Panc1 (cell line): ENCODE data around the gene RNF208. TPM values are rescaled to one million over a fixed set of nuclear protein-coding genes. Genes with fewer than 3 reads are reported as not detected.

Source experiments
- ATAC-seq: fragments of 200-7000 bp; cut with Tn5 transposase; 2 replicates; pipeline ENCODE4 v1.9.1; 2020; ENCODE audit warnings: mild to moderate bottlenecking, moderate library complexity
- BruUV-seq: library from RNA; stranded (reverse); fragments of 400-500 nt; replicated peaks from 2 replicates; lab custom pipeline; 2021; lab: Mats Ljungman, UMichigan
- CTCF ChIA-PET: fragments of 300-600 bp; sonication (Branson Sonifier 250); formaldehyde crosslinking; loops from one replicate; lab custom pipeline; 2022; ENCODE audit warnings: antibody characterized with exemption; lab: Charles Lee
- POLR2A ChIA-PET: fragments of 300-600 bp; sonication (Branson Sonifier 250); formaldehyde crosslinking; loops from one replicate; lab custom pipeline; 2022; ENCODE audit warnings: antibody characterized with exemption; lab: Charles Lee
- DNase-seq: peaks from one replicate; pipeline ENCODE4 v3.0.0-alpha.2; 2010; ENCODE audit warnings: low read depth, low spot score
- H3K27ac ChIP-seq: 2 replicates; pipeline ENCODE4 v1.5.1; 2011; ENCODE audit warnings: mild to moderate bottlenecking, low read length, inconsistent platforms
- H3K27me3 ChIP-seq: fragments of 200-500 bp; sonication (Bioruptor generic); 2 replicates; pipeline ENCODE4 v1.6.0; 2014; ENCODE audit warnings: low read length, inconsistent platforms; ENCODE audit not compliant: control insufficient read depth, insufficient read depth
- H3K36me3 ChIP-seq: fragments of 200-500 bp; sonication (Bioruptor generic); 2 replicates; pipeline ENCODE4 v1.5.1; 2014; ENCODE audit warnings: inconsistent platforms, mild to moderate bottlenecking, low read length, moderate library complexity; ENCODE audit not compliant: control insufficient read depth, insufficient read depth
- H3K4me1 ChIP-seq: 2 replicates; pipeline ENCODE4 v1.5.1; 2011; ENCODE audit warnings: inconsistent platforms, mild to moderate bottlenecking, low read length, moderate library complexity; ENCODE audit not compliant: control insufficient read depth, insufficient read depth
- H3K4me3 ChIP-seq, 2 experiments: 2 replicates each; pipeline ENCODE4 v1.5.1; 2011 to 2012; ENCODE audit warnings: low read depth in 2 of 2, low read length in 2 of 2, mild to moderate bottlenecking in 2 of 2, inconsistent platforms in 1 of 2, moderate library complexity in 1 of 2
- H3K9me3 ChIP-seq: fragments of 200-500 bp; sonication (Bioruptor generic); 2 replicates; pipeline ENCODE4 v1.5.1; 2014; ENCODE audit warnings: low read depth, mild to moderate bottlenecking, inconsistent platforms, low read length, moderate library complexity; ENCODE audit not compliant: control insufficient read depth, insufficient read depth
- POLR2AphosphoS5 ChIP-seq: IDR thresholded peaks from 2 replicates; pipeline ENCODE4 v1.6.1; 2012; ENCODE audit warnings: mild to moderate bottlenecking, low read depth, low read length, moderate library complexity
- SIN3A ChIP-seq: IDR thresholded peaks from 2 replicates; pipeline ENCODE4 v1.6.1; 2012; ENCODE audit warnings: low read depth, mild to moderate bottlenecking, low read length, moderate library complexity, borderline replicate concordance; ENCODE audit not compliant: insufficient read depth
- TCF7L2 ChIP-seq: IDR thresholded peaks from 2 replicates; pipeline ENCODE4 v1.6.1; 2011; ENCODE audit warnings: mild to moderate bottlenecking, low read depth, low read length, inconsistent platforms
- in situ Hi-C: cut with HindIII; loops from 2 replicates; pipeline ENCODE4 v1.10.0; 2016; ENCODE audit warnings: low sequenced_read_pairs, low pct_unique_long_range_greater_than_20kb
- intact Hi-C: fragments of 100-400 bp; cut with micrococcal nuclease; formaldehyde crosslinking; loops from one replicate; pipeline ENCODE4 v1.10.0; 2022; ENCODE audit not compliant: unreplicated experiment
- total RNA-seq: library from RNA; stranded (reverse); gene quantifications from one replicate; pipeline ENCODE4 v1.2.1, GENCODE V29; 2021; ENCODE audit not compliant: unreplicated experiment
- TF ChIP-seq, protein P1 (sequence below): fragments of 450-650 bp; IDR thresholded peaks from 2 replicates; pipeline ENCODE4 v1.5.1; 2017; ENCODE audit warnings: mild to moderate bottlenecking
- TF ChIP-seq, protein P2 (sequence below), 2 experiments: IDR thresholded peaks; 2 replicates each; pipeline ENCODE4 v1.6.1; 2011 to 2012; ENCODE audit warnings: low read depth in 2 of 2, control low read depth in 1 of 2, low read length in 1 of 2, mild to moderate bottlenecking in 1 of 2, moderate library complexity in 1 of 2; ENCODE audit not compliant: insufficient read depth in 1 of 2

RNF208 gene
- total RNA-seq, 1 experiment from 2014 or later, result 11.5 TPM

- intact Hi-C loops (no loop called here), in situ Hi-C loops (no loop called here)
- H3K27ac ChIP-seq, result no peak overlapping the region
- BruUV-seq, result no TSS peak
- H3K36me3 ChIP-seq, result no peaks in the 10 kb centered on the region
- peaks cover 45% of the 10 kb centered on the region for H3K4me1 ChIP-seq
- H3K9me3 ChIP-seq, result no peaks in the 10 kb centered on the region
- no peaks in the 10 kb centered on the region for H3K27me3 ChIP-seq
- no peak for DNase-seq
- no peak for ATAC-seq
- ChIA-PET CTCF (no interaction called here), POLR2A (no interaction called here)
- H3K4me3 ChIP-seq, result no peak overlapping the region
- TF ChIP-seq, protein P1, sequence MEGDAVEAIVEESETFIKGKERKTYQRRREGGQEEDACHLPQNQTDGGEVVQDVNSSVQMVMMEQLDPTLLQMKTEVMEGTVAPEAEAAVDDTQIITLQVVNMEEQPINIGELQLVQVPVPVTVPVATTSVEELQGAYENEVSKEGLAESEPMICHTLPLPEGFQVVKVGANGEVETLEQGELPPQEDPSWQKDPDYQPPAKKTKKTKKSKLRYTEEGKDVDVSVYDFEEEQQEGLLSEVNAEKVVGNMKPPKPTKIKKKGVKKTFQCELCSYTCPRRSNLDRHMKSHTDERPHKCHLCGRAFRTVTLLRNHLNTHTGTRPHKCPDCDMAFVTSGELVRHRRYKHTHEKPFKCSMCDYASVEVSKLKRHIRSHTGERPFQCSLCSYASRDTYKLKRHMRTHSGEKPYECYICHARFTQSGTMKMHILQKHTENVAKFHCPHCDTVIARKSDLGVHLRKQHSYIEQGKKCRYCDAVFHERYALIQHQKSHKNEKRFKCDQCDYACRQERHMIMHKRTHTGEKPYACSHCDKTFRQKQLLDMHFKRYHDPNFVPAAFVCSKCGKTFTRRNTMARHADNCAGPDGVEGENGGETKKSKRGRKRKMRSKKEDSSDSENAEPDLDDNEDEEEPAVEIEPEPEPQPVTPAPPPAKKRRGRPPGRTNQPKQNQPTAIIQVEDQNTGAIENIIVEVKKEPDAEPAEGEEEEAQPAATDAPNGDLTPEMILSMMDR, result no peak
- TF ChIP-seq TCF7L2 (no peak), POLR2AphosphoS5 (no peak), SIN3A (no peak)
- TF ChIP-seq, protein P2, sequence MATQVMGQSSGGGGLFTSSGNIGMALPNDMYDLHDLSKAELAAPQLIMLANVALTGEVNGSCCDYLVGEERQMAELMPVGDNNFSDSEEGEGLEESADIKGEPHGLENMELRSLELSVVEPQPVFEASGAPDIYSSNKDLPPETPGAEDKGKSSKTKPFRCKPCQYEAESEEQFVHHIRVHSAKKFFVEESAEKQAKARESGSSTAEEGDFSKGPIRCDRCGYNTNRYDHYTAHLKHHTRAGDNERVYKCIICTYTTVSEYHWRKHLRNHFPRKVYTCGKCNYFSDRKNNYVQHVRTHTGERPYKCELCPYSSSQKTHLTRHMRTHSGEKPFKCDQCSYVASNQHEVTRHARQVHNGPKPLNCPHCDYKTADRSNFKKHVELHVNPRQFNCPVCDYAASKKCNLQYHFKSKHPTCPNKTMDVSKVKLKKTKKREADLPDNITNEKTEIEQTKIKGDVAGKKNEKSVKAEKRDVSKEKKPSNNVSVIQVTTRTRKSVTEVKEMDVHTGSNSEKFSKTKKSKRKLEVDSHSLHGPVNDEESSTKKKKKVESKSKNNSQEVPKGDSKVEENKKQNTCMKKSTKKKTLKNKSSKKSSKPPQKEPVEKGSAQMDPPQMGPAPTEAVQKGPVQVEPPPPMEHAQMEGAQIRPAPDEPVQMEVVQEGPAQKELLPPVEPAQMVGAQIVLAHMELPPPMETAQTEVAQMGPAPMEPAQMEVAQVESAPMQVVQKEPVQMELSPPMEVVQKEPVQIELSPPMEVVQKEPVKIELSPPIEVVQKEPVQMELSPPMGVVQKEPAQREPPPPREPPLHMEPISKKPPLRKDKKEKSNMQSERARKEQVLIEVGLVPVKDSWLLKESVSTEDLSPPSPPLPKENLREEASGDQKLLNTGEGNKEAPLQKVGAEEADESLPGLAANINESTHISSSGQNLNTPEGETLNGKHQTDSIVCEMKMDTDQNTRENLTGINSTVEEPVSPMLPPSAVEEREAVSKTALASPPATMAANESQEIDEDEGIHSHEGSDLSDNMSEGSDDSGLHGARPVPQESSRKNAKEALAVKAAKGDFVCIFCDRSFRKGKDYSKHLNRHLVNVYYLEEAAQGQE (IDR thresholded peaks at IDR 0.05; ENCODE audit: insufficient read depth in 1 of 2, low read depth in 2 of 2, low read length in 1 of 2), result no peak
These were observed 28.3 kb downstream of the RNF208 start for GRCh38 chr9:137193771-137194170.

GRCh38 chr9:137192859-137193258 lies 29.2 kb downstream of the RNF208 start:
- in situ Hi-C loops (no loop called here), intact Hi-C loops (no loop called here)
- no peak for ATAC-seq
- Histone ChIP-seq H3K27ac (no peak overlapping the region), H3K4me3 (no peak overlapping the region), H3K4me1 (peaks cover 39% of the 10 kb centered on the region), H3K27me3 (no peaks in the 10 kb centered on the region), H3K9me3 (no peaks in the 10 kb centered on the region), H3K36me3 (no peaks in the 10 kb centered on the region; the same call in 1 of the 2 replicates)
- no peak for DNase-seq
- no TSS peak for BruUV-seq
- ChIA-PET POLR2A (no interaction called here), CTCF (no interaction called here)
- TF ChIP-seq, protein P2 (IDR thresholded peaks at IDR 0.05; ENCODE audit: insufficient read depth in 1 of 2, low read depth in 2 of 2, low read length in 1 of 2), result no peak
- TF ChIP-seq TCF7L2, result no peak
- TF ChIP-seq, protein P1, result no peak
- no peak for TF ChIP-seq SIN3A
- TF ChIP-seq POLR2AphosphoS5, result no peak
